ENCODE results near the gene ADARB2.

The ADARB2 gene

GRCh38 chr10:1630304-1630703 is 107.0 kb downstream of the ADARB2 start (continued):
- TF ChIP-seq ZNF449 (tag by site-specific recombination; IDR thresholded peaks at IDR 0.05) (no peak), ZNF223 (tag by site-specific recombination; IDR thresholded peaks at IDR 0.05) (no peak), ZNF133 (tag by site-specific recombination; IDR thresholded peaks at IDR 0.05) (no peak), ZNF19 (tag by site-specific recombination; IDR thresholded peaks at IDR 0.05; ENCODE audit: low read depth) (no peak), ZNF324 (tag by site-specific recombination; IDR thresholded peaks at IDR 0.05) (no peak), ZNF37A (tag by site-specific recombination; IDR thresholded peaks at IDR 0.05) (no peak), KLF10 (tag by site-specific recombination; IDR thresholded peaks at IDR 0.05) (no peak)

- Histone ChIP-seq H3K4me1 (ENCODE audit: control insufficient read depth, insufficient read depth, low read length) (no peaks in the 10 kb centered on the region), H3K36me3 (ENCODE audit: control insufficient read depth in 2 of 2, insufficient read depth in 1 of 2, low read length in 2 of 2) (no peaks in the 10 kb centered on the region), H3K4me3 (ENCODE audit: low read depth, low read length) (no peak overlapping the region), H3K9me3 (ENCODE audit: control insufficient read depth, insufficient read depth, low read depth, low read length) (no peaks in the 10 kb centered on the region), H3K27ac (ENCODE audit: extremely low read depth, low read depth, low read length) (no peak overlapping the region)
- ChIA-PET CTCF (interaction anchor here (0.6 kb wide), 2 partner anchors 14 to 28 kb away, joined by 3 read pairs; no protein-coding TSS in a partner anchor), POLR2A (no interaction called here)
- TF ChIP-seq ZNF155 (tag by site-specific recombination; IDR thresholded peaks at IDR 0.05), result no peak
- TF ChIP-seq ZBTB48 (tag by site-specific recombination; IDR thresholded peaks at IDR 0.05), result no peak
- TF ChIP-seq ZNF837 (tag by site-specific recombination; IDR thresholded peaks at IDR 0.05), result no peak
- TF ChIP-seq ZNF18 (tag by site-specific recombination; IDR thresholded peaks at IDR 0.05), result no peak
- no peak for TF ChIP-seq ZNF174 (tag by site-specific recombination; IDR thresholded peaks at IDR 0.05)
- TF ChIP-seq ZNF514 (tag by site-specific recombination; IDR thresholded peaks at IDR 0.05), result no peak
- TF ChIP-seq KLF8 (tag by site-specific recombination; IDR thresholded peaks at IDR 0.05), result no peak
- TF ChIP-seq ZBTB17 (tag by site-specific recombination; IDR thresholded peaks at IDR 0.05), result no peak
- TF ChIP-seq ZNF654 (tag by site-specific recombination; IDR thresholded peaks at IDR 0.05; ENCODE audit: low read depth), result no peak
- no peak for TF ChIP-seq BCL11B (tag by site-specific recombination; IDR thresholded peaks at IDR 0.05; ENCODE audit: low read depth)
- TF ChIP-seq ZEB2 (tag by site-specific recombination; IDR thresholded peaks at IDR 0.05), result no peak
- no peak for TF ChIP-seq ZNF112 (tag by site-specific recombination; IDR thresholded peaks at IDR 0.05)
- no peak for TF ChIP-seq ZIC2 (tag by site-specific recombination; IDR thresholded peaks at IDR 0.05)
- TF ChIP-seq ZNF596 (tag by site-specific recombination; IDR thresholded peaks at IDR 0.05), result no peak
Observed at GRCh38 chr10:1629326-1630198, 107.8 kb downstream of the ADARB2 start.

- H3K9me3 ChIP-seq (ENCODE audit: control insufficient read depth, insufficient read depth, low read depth, low read length), result no peaks in the 10 kb centered on the region
- H3K36me3 ChIP-seq (ENCODE audit: control insufficient read depth in 2 of 2, insufficient read depth in 1 of 2, low read length in 2 of 2), result no peaks in the 10 kb centered on the region
- H3K27ac ChIP-seq (ENCODE audit: extremely low read depth, low read depth, low read length), result no peak overlapping the region
- H3K4me1 ChIP-seq (ENCODE audit: control insufficient read depth, insufficient read depth, low read length), result no peaks in the 10 kb centered on the region
- ChIA-PET POLR2A (no interaction called here), CTCF (no interaction called here)
- H3K4me3 ChIP-seq (ENCODE audit: low read depth, low read length), result no peak overlapping the region
- TF ChIP-seq ZNF223 (tag by site-specific recombination; IDR thresholded peaks at IDR 0.05) (no peak), REST (tag by site-specific recombination; IDR thresholded peaks at IDR 0.05) (no peak), ZNF580 (tag by site-specific recombination; IDR thresholded peaks at IDR 0.05) (no peak), OSR2 (tag by site-specific recombination; IDR thresholded peaks at IDR 0.05) (no peak), BCL6B (tag by site-specific recombination; IDR thresholded peaks at IDR 0.05) (no peak), ZNF366 (tag by site-specific recombination; conservative IDR thresholded peaks at IDR 0.05) (no peak), ZNF23 (tag by site-specific recombination; IDR thresholded peaks at IDR 0.05; ENCODE audit: borderline replicate concordance) (no peak), ZNF19 (tag by site-specific recombination; IDR thresholded peaks at IDR 0.05; ENCODE audit: low read depth) (no peak)
Observed at GRCh38 chr10:1628757-1629156, 108.6 kb downstream of the ADARB2 start.
